ENCODE measurements around the gene ST8SIA2.

DNA sequence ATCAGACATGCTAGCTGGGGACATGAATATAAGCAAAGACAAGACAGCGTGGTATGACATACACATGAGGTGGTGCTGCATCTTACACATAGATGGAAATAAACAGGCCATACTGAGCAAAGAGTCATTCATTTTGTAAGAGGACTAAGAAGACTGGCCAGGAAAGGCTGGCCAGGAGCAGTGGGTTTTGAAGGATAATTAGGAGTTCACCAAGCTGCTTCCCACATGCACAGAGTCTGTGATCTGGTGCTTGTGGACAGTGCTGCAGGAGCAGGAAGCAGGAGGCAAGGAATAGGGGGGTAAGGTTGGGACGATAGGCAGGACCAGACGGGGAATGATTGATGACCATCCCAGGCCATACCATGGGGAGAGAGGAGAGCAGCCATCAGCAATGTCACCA, 41.5 kb downstream of the ST8SIA2 start:
- TF ChIP-seq, protein P1, sequence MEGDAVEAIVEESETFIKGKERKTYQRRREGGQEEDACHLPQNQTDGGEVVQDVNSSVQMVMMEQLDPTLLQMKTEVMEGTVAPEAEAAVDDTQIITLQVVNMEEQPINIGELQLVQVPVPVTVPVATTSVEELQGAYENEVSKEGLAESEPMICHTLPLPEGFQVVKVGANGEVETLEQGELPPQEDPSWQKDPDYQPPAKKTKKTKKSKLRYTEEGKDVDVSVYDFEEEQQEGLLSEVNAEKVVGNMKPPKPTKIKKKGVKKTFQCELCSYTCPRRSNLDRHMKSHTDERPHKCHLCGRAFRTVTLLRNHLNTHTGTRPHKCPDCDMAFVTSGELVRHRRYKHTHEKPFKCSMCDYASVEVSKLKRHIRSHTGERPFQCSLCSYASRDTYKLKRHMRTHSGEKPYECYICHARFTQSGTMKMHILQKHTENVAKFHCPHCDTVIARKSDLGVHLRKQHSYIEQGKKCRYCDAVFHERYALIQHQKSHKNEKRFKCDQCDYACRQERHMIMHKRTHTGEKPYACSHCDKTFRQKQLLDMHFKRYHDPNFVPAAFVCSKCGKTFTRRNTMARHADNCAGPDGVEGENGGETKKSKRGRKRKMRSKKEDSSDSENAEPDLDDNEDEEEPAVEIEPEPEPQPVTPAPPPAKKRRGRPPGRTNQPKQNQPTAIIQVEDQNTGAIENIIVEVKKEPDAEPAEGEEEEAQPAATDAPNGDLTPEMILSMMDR (IDR thresholded peaks at IDR 0.05): no peak
- no peak for TF ChIP-seq POLR2A (IDR thresholded peaks at IDR 0.05)
- no peak for TF ChIP-seq POLR2AphosphoS5 (IDR thresholded peaks at IDR 0.05)
